GM19043 (cell line): Measurements from ENCODE around the gene VGF.
"Not testable (repeated sequence)": the region's sequence is repeated elsewhere in the genome, so short reads cannot be mapped to it uniquely, and the experiment has no call there.

Experiments used
- ATAC-seq: cut with Tn5 transposase; IDR thresholded peaks from one replicate; pipeline ENCODE4 v1.9.1; 2021; ENCODE audit warnings: low read depth; ENCODE audit not compliant: unreplicated experiment

Gene VGF

GRCh38 chr7:101165075-101165957 is at the start of gene VGF:
Gene VGF, minus strand, starts transcription at chr7:101165569. Its CDS starts 726 bp downstream, at chr7:101164843.
- peak; percentile 80 for ATAC-seq

GRCh38 chr7:101212014-101212413 is 46.6 kb upstream of the VGF start:
- ATAC-seq: no peak

DNA sequence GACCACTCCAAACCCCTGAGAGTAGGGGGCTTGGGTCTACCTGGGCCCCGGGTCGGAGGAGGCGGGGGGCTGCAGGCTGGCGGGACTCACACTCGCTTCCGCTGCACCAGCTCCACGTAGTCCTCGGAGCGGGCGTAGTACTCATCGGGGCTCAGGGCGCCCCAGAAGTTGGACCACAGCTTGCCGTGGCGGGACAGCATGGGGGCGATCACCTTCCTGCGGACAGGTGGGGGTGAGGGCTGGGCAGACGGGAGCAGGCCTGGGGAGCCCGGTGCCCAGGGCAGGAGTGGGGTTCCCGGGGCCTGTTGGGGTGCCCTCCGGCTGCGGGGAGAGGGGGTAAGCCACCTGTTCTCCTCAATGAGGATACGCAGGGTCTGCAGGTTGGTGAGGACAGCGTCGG is 46.1 kb upstream of the VGF start:
- no peak for ATAC-seq

DNA sequence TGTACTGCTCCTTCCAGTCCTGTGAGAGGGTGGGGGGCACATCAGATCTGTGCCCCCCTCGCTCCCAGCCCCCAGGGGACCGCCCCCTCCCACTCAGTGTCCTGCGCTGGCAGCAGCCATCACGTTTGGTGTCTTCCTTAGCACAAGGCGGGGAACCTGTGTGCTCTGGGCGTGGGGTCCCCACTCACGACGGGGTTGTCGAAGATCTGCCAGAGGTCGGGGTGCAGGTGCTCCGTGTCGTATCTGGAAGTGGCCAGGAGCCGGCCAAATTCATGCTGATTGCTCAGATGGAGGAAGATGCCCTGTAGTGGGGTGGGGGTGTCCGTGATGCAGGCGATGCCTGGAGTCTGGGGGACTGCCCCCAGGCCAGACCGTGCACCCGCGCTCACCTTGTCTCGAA is 44.8 kb upstream of the VGF start:
- ATAC-seq: no peak

DNA sequence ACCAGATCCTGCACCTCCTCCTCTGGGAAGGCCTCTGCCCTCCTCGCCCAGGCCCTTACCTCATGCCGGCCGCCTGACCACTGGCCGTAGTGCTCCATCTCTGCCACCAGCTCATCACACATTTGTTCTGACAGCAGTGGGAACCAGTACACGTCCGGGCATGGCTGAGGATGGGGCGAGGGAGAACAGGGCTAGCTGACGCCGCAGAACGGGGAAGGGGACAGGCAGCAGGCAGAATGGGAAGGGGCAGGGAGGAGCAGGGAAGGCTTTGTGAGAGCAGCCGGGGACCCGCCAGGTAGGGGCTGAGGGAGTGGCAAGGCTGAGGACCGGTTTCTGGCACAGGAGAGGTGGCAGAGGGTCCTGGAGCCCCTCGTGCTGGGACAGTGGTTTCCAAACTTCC is 43.4 kb upstream of the VGF start:
- ATAC-seq: no peak

DNA sequence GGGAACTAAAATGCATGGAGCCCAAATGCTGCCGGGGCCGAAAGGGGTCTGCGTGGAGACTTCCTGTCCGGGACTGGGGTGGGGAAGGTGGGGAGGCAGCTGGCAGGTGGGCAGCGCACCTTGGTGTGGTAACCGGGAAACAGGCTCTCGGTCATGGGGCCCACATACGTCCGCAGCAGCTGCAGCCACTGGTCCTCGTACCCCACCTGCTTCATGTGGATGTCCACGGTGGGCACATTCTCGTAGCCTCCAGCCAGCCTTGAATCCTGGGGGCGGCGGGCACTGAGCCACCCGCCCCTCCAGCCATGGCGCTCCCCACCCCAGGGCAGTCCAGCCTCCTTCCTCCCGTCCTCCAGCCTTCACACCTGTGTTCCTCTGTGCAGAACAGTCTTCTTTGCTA is 42.1 kb upstream of the VGF start:
- ATAC-seq: no peak

DNA sequence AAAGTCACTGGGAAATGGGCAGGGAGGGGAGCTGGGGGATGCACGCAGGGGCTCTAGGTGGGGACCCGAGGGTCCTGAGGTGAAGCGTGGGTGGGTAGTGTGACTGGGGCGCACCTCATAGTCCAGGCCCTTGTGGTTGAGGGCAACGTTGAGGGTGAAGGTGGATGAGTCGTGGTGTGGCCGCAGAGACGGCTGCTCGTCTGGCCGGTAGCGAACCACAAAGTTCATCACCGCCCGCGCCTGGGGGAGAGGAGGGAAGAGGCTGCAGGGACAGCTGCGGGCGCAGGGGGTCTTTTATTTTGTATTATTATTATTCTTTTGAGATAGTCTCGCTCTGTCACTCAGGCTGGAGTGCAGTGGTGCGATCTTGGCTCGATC is 41.3 kb upstream of the VGF start:
- ATAC-seq: no peak

GRCh38 chr7:101205901-101206664 is 40.7 kb upstream of the VGF start:
- ATAC-seq: no peak

- not testable (repeated sequence) for ATAC-seq
Measured at GRCh38 chr7:101203740-101204738, 38.7 kb upstream of the VGF start.

DNA sequence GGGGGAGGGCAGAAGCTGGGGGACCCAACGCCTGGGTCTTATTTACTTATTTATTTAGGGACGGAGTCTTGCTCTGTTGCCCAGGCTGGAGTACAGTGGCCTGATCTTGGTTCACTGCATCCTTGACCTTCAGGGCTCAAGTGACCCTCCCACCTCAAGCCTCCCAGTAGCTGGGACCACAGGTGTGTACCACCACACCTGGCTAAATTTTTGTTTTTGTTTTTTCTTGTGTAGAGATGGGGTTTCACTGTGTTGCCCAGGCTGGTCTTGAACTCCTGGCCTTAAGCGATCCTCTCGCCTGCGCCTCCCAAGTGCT is 37.2 kb upstream of the VGF start:
- no peak for ATAC-seq

DNA sequence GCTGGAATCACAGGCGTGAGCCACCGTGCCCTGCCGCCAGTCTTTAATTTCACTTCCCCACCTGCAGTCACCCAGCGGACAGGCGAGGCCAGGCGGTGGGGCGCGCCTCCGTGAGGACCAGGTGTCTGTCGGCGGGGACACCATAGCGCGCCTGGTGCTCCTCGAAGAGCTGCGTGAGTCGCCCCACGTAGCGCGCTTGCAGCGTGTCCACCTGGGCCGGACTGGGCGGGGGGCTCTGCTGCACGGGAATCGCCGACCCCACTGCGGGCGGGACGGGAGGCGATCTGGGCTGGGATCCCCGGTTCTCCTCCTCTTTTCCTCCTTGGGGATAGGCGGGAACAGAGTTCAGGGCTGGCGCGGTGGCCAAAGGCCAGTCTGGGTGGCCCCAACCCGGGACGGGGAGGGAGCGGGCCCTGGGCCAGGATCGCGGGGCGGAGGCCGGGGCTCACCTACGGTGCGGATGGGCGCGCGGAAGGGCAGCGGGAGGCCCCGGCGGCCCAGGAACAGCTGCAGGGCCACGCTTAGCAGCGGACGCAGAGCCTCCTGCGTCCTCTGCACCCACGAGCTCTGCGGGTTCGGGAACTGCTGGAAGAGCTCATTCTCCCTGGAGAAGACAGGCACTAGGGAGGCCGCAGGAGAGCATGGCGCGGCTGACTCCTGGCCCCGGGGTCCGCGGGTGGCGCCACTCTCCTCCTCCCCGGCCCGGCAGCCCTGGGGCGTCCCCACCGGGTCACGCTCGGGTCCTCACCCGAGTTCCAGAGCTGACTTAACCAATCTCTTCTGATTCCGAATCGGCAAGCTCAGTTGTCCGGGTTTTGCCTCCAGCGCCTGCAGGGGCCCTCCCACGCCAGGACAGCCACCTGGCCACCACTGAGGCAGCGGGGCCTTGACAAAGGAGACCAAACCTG is 36.6 kb upstream of the VGF start:
- ATAC-seq: no peak

- ATAC-seq: no peak
Measured at GRCh38 chr7:101200862-101201599, 35.7 kb upstream of the VGF start, which contains the start of gene MOGAT3. Gene MOGAT3, minus strand, starts transcription at chr7:101201036. Its CDS starts 182 bp downstream, at chr7:101200854.

DNA sequence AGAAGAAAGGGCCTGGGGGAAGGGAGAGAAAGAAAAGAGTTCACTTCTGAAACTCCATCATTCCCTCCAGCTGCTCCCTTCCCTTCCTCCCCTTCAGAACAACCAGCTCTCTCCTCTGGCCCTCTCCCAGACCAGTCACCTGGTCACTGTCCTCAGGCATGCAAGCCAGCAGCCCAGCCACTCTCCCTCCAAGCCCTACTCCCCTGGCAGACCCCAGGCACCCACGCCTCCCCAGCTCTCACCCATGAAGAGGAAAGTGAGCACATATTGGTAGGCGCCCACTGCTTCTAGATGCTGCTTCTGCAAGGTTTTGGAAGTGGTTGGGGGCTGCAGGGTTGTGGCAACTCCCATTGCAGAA is 35.1 kb upstream of the VGF start:
- ATAC-seq: no peak

- not testable (repeated sequence) for ATAC-seq
Measured at GRCh38 chr7:101199522-101199921, 34.2 kb upstream of the VGF start.

DNA sequence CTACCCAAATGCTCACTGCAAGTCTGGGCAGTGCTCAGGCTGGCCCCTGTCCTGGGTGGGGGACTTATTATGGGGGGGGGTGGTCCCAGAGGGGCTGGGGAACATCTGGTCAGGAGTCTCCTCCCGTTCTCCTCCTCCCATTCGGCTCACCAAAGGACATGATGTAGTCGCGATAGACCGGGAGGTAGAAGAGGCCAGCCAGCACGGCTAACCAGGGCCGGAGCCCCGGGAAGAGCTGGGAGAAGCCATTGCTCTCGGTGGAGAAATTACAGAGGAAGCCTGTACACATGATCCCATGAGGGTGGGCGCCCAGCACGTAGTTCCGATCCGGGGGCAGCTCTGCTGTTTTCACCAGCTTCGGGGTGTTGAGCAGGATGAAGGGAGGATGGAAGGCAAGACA is 33.1 kb upstream of the VGF start:
- no peak for ATAC-seq

DNA sequence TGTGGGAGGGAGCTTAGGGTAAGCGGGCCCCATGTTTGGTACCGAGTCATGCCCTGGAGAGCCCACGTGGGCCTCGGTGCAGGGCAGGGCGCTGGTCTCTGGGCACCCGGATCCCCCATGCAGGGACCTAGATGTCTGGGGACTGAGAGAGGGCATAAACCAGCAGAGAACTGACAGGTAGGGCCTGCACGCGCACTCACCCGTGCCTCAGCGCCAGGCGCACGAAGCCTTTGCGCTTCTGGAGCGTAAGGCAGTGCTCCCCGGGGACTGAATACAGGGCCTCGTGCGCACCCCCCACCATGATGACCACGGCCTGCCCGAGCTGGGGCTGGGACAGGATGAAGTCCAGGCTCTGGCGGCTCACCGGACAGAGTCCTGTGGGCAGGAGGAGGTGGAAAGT is 32.6 kb upstream of the VGF start:
- ATAC-seq: no peak

GRCh38 chr7:101195884-101196283 is 30.5 kb upstream of the VGF start:
- no peak for ATAC-seq

DNA sequence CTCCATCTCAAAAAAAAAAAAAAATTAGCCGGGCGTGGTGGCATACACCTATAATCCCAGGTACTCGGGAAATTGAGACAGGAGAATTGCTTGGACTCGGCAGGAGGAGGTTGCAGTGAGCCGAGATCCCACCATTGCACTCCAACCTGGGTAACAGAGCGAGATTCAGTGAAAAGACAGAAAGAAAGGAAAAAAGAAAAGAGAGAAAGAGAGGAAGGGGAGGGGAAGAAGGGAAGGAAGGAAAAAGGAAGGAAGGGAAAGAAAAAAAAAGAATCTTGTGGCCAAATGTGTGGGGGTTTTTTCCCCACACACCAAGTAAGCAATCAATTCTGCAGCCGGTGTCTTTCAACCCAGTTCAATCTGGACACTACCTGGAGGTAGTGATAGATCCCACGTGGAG is 23.7 kb upstream of the VGF start:
- no peak for ATAC-seq

DNA sequence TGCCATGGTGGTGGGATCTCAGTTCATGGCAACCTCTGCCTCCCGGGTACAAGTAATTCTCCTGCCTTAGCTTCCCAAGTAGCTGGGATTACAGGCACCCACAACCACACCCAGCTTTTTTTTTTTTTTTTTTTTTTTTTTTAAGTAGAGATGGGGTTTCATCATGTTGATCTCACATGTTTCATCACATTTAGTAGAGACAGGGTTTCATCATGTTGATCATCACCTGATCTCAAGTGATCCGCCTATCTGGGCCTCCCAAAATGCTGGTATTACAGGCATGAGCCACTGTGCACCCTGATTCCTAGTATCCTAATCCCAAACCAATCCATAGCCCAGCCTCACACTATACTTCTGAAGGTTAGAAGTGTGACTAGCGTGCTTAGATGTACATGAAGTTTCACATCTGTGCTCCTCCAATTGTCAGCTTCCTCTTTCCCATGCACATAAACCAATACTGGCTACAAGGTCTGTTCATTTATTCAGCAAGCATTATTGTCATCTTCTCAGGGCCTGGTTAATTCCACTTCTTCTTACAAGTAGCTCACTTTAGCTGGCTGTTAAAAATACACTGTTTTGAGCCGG is 21.6 kb upstream of the VGF start:
- no peak for ATAC-seq
